GM12878 (cell line): Measurements from ENCODE around the gene FILIP1L. TPM values are rescaled to one million over a fixed set of nuclear protein-coding genes. Genes with fewer than 3 reads are reported as not detected.

Source experiments
- ATAC-seq: fragments of 200-7000 bp; cut with Tn5 transposase; 3 replicates; pipeline ENCODE4 v1.9.1; 2020; ENCODE audit warnings: mild to moderate bottlenecking, moderate library complexity
- BruUV-seq: library from RNA; stranded (reverse); fragments of 400-500 nt; replicated peaks from 2 replicates; lab custom pipeline; 2021; lab: Mats Ljungman, UMichigan
- CTCF ChIA-PET: fragments of 300-600 bp; sonication (Branson Sonifier 250); formaldehyde crosslinking; extraction: SDS; loops from one replicate; lab custom pipeline; 2021; ENCODE audit warnings: inconsistent platforms; lab: Yijun Ruan, JAX
- POLR2A ChIA-PET: fragments of 350-600 bp; formaldehyde crosslinking; extraction: SDS; loops from one replicate; lab custom pipeline; 2021; ENCODE audit warnings: inconsistent platforms; lab: Charles Lee
- RAD21 ChIA-PET: fragments of 300-600 bp; sonication (Branson Sonifier 250); formaldehyde crosslinking; loops from one replicate; lab custom pipeline; 2023; ENCODE audit warnings: antibody characterized with exemption; ENCODE audit not compliant: unreplicated experiment; lab: Charles Lee
- SMC1A ChIA-PET: fragments of 300-600 bp; sonication (Branson Sonifier 250); formaldehyde crosslinking; loops from one replicate; lab custom pipeline; 2023; ENCODE audit not compliant: unreplicated experiment, uncharacterized antibody; lab: Charles Lee
- DNase-seq: peaks from one replicate; pipeline ENCODE4 v3.0.0-alpha.2; 2011; ENCODE audit warnings: low read depth, low spot score
- FAIRE-seq: peaks from 3 replicates; lab custom pipeline; 2011; peaks lifted over from hg19 to GRCh38; lab: Jason Lieb, UNC
- H2AFZ ChIP-seq: 2 replicates; pipeline ENCODE4 v1.6.0; 2011; ENCODE audit warnings: low read depth, low read length, control low read depth; ENCODE audit not compliant: control insufficient read depth
- H3K27ac ChIP-seq: 2 replicates; pipeline ENCODE4 v1.5.1; 2011; ENCODE audit warnings: control low read depth; ENCODE audit not compliant: control insufficient read depth, insufficient read depth
- H3K27me3 ChIP-seq, 2 experiments: replicated peaks in 1 of 2; 2 replicates each; pipeline versions ENCODE4 v1.6.0 to v1.6.1; 2011; ENCODE audit warnings: low read length in 1 of 2; ENCODE audit not compliant: control insufficient read depth in 2 of 2, insufficient read depth in 2 of 2
- H3K36me3 ChIP-seq, 2 experiments: 2 replicates each; pipeline ENCODE4 v1.5.1; 2011; ENCODE audit warnings: low read length in 1 of 2; ENCODE audit not compliant: control insufficient read depth in 2 of 2, insufficient read depth in 2 of 2
- H3K4me1 ChIP-seq: 2 replicates; pipeline ENCODE4 v1.6.1; 2011; ENCODE audit warnings: mild to moderate bottlenecking, low read length, moderate library complexity, mixed read lengths; ENCODE audit not compliant: control insufficient read depth, insufficient read depth
- H3K4me2 ChIP-seq: 2 replicates; pipeline ENCODE4 v1.6.0; 2011; ENCODE audit warnings: control low read depth; ENCODE audit not compliant: control insufficient read depth, insufficient read depth
- H3K4me3 ChIP-seq: fragments of 200-600 bp; sonication (generic); 2 replicates; pipeline ENCODE4 v1.5.1; 2016
- H3K79me2 ChIP-seq: 2 replicates; pipeline ENCODE4 v1.6.0; 2011; ENCODE audit warnings: low read length; ENCODE audit not compliant: control insufficient read depth, insufficient read depth
- H3K9ac ChIP-seq: 2 replicates; pipeline ENCODE4 v1.8.0; 2011; ENCODE audit warnings: low read length, control low read depth, mixed read lengths; ENCODE audit not compliant: control insufficient read depth, insufficient read depth
- H3K9me3 ChIP-seq: replicated peaks from 3 replicates; pipeline ENCODE4 v1.5.1; 2011; ENCODE audit warnings: mild to moderate bottlenecking, low read length; ENCODE audit not compliant: control insufficient read depth, insufficient read depth
- H4K20me1 ChIP-seq: 2 replicates; pipeline ENCODE4 v1.6.0; 2011; ENCODE audit not compliant: control insufficient read depth, insufficient read depth
- ATF2 ChIP-seq: IDR thresholded peaks from 2 replicates; pipeline ENCODE4 v1.6.1; 2012; ENCODE audit warnings: low read length, inconsistent platforms
- HDAC6 ChIP-seq: fragments of 200-600 bp; sonication (generic); IDR thresholded peaks from one replicate; pipeline ENCODE4 v1.8.0; 2017; ENCODE audit warnings: antibody characterized with exemption; ENCODE audit not compliant: unreplicated experiment
- MTA2 ChIP-seq: fragments of 450-650 bp; IDR thresholded peaks from 2 replicates; pipeline ENCODE4 v1.6.1; 2016; ENCODE audit warnings: low read depth, mild to moderate bottlenecking, moderate library complexity
- NBN ChIP-seq: fragments of 450-650 bp; IDR thresholded peaks from 2 replicates; pipeline ENCODE4 v1.6.1; 2016
- RELB ChIP-seq: fragments of 450-650 bp; IDR thresholded peaks from 2 replicates; pipeline ENCODE4 v1.6.1; 2017; ENCODE audit warnings: low read depth, mild to moderate bottlenecking, moderate library complexity
- RUNX3 ChIP-seq: IDR thresholded peaks from 2 replicates; pipeline ENCODE4 v1.6.1; 2012; ENCODE audit warnings: low read length, inconsistent platforms
- ZNF24 ChIP-seq: fragments of 450-650 bp; IDR thresholded peaks from 2 replicates; pipeline ENCODE4 v1.6.1; 2017; ENCODE audit warnings: antibody characterized with exemption, mild to moderate bottlenecking
- WGBS: methylation state at CpG from one replicate; pipeline ENCODE4 v1.1.6; 2016; ENCODE audit warnings: low lambda C conversion rate; ENCODE audit not compliant: insufficient replicate concordance, insufficient coverage; ENCODE audit errors: missing lambda C conversion rate; 5-methylcytosine and 5-hydroxymethylcytosine counted together
- in situ Hi-C: fragments of 300-500 bp; cut with MboI; formaldehyde crosslinking; loops from 9 replicates; pipeline ENCODE4 v1.14.3; 2018; ENCODE audit warnings: mixed read lengths
- intact Hi-C: fragments of 100-400 bp; cut with micrococcal nuclease; formaldehyde crosslinking; loops from one replicate; pipeline ENCODE4 v1.14.2; 2022; ENCODE audit not compliant: unreplicated experiment
- polyA plus RNA-seq, 11 experiments: library from polyadenylated mRNA; depleted of rRNA in 4 of 11; unstranded in 6 of 11; stranded (reverse) in 5 of 11; fragments of >200 nt; fragmentation: Nextera tagmentation in 4 of 11; fragmentation: Illumina TruSeq in 1 of 11; extraction: Ambion mirVana in 4 of 11; extraction: Trizol in 1 of 11; gene quantifications; 1 replicate in 1 of 11; 2 replicates in 10 of 11; pipeline versions ENCODE4 v1.2.1 to v1.2.3, GENCODE V29; 2011 to 2016; ENCODE audit warnings: inconsistent platforms in 2 of 11, missing spikeins in 2 of 11, low read depth in 1 of 11
- total RNA-seq, 4 experiments: library from RNA; depleted of rRNA in 3 of 4; stranded (reverse); fragments of >200 nt in 3 of 4; fragmentation: Illumina TruSeq in 1 of 4; extraction: Trizol in 1 of 4; gene quantifications; 2 replicates each; pipeline versions ENCODE4 v1.2.1 to v1.2.3, GENCODE V29; 2013 to 2021

The FILIP1L gene
- total and polyA plus RNA-seq, 10 of the 15 experiments (the other 5 are each of a cell fraction or from before 2014, with no cell fraction given) = 0.24 to 6.1 (median 3.5) TPM

- BruUV-seq = no TSS peak
- Histone ChIP-seq H3K9me3 (no peaks in the 10 kb centered on the region), H4K20me1 (no peaks in the 10 kb centered on the region), H3K27ac (no peak overlapping the region), H3K36me3 (no peaks in the 10 kb centered on the region), H3K9ac (no peak overlapping the region), H2AFZ (no peak overlapping the region), H3K27me3 (no peaks in the 10 kb centered on the region)
- intact Hi-C loops = no loop called here
- CTCF ChIA-PET = interaction anchor here (0.6 to 1.0 kb wide), 3 partner anchors 41 to 313 kb away, joined by 3 read pairs; no protein-coding TSS in a partner anchor
- RAD21 ChIA-PET = interaction anchor here (1.2 kb wide), 1 partner anchor 11 kb away, joined by 3 read pairs; no protein-coding TSS in a partner anchor
- SMC1A ChIA-PET = interaction anchor here (0.8 to 2.7 kb wide), 3 partner anchors 10 to 38 kb away, joined by 3 to 15 read pairs (median 4); no protein-coding TSS in a partner anchor
- no peak for DNase-seq
- 96% methylated on average over 2 of the region's 2 CpGs for WGBS
- no peak for TF ChIP-seq MTA2
- TF ChIP-seq RUNX3 = no peak
- TF ChIP-seq, all 136 proteins: peak for 0
- in situ Hi-C loops = no loop called here
- FAIRE-seq = no peak
- H3K4me1 ChIP-seq = no peaks in the 10 kb centered on the region; the same call in 1 of the 2 replicates
- no peaks in the 10 kb centered on the region for H3K79me2 ChIP-seq
- no peak for ATAC-seq
- POLR2A ChIA-PET = interaction anchor here (1.0 to 1.4 kb wide), 2 partner anchors 10 to 14 kb away, joined by 4 read pairs; no protein-coding TSS in a partner anchor
- H3K4me2 ChIP-seq = no peak overlapping the region
- H3K4me3 ChIP-seq = no peak overlapping the region
These were observed 229.8 kb downstream of the FILIP1L start for GRCh38 chr3:99884484-99884883.

DNA sequence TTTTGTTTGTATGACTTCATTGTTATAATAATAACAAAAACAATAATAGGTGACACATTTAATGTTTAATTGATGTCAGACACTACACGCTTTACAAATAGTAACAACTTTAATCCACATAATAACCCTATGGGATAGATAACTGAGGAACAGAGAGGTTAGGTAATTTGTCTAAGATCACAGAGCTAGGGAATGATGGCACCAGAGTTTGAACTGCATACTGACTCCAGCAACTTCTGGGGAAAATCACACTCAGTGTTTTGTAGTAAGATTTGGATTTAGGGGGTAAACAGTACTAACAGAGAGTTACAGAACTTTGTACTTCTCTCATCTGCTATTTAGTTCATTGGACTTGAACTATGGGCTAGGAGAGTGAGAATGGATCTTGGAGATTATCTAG lies 230.6 kb downstream of the FILIP1L start:
- no peak overlapping the region for H3K9ac ChIP-seq
- H4K20me1 ChIP-seq = no peaks in the 10 kb centered on the region
- H2AFZ ChIP-seq = no peak overlapping the region
- H3K36me3 ChIP-seq = no peaks in the 10 kb centered on the region
- no peaks in the 10 kb centered on the region for H3K79me2 ChIP-seq
- FAIRE-seq = no peak
- no peak overlapping the region for H3K4me2 ChIP-seq
- H3K27ac ChIP-seq = no peak overlapping the region
- intact Hi-C loops = no loop called here
- no peaks in the 10 kb centered on the region for H3K27me3 ChIP-seq
- TF ChIP-seq ZNF24 (no peak), NBN (no peak), RELB (no peak), HDAC6 (no peak), ATF2 (no peak)
- H3K4me3 ChIP-seq = no peak overlapping the region
- in situ Hi-C loops = no loop called here
- no peaks in the 10 kb centered on the region for H3K9me3 ChIP-seq
- ChIA-PET POLR2A (interaction anchor here (1.4 kb wide), 1 partner anchor 13 kb away, joined by 4 read pairs; no protein-coding TSS in a partner anchor), CTCF (interaction anchor here (0.9 kb wide), 1 partner anchor 41 kb away, joined by 3 read pairs; no protein-coding TSS in a partner anchor), RAD21 (interaction anchor here (1.2 kb wide), 1 partner anchor 11 kb away, joined by 3 read pairs; no protein-coding TSS in a partner anchor), SMC1A (interaction anchor here (1.0 to 2.7 kb wide), 3 partner anchors 11 to 39 kb away, joined by 3 to 15 read pairs (median 4); no protein-coding TSS in a partner anchor)
- BruUV-seq = no TSS peak
- ATAC-seq = no peak
- 100% methylated on average over 1 of the region's 1 CpG for WGBS
- no peaks in the 10 kb centered on the region; the same call in 1 of the 2 replicates for H3K4me1 ChIP-seq
- DNase-seq = no peak
